ENCODE measurements around the gene CD69.
"Not testable (repeated sequence)": the region's sequence is repeated elsewhere in the genome, so short reads cannot be mapped to it uniquely, and the experiment has no call there.

The CD69 gene

GRCh38 chr12:9745199-9745598 lies 15.5 kb downstream of the CD69 start:
- no peak for DNase-seq

DNA sequence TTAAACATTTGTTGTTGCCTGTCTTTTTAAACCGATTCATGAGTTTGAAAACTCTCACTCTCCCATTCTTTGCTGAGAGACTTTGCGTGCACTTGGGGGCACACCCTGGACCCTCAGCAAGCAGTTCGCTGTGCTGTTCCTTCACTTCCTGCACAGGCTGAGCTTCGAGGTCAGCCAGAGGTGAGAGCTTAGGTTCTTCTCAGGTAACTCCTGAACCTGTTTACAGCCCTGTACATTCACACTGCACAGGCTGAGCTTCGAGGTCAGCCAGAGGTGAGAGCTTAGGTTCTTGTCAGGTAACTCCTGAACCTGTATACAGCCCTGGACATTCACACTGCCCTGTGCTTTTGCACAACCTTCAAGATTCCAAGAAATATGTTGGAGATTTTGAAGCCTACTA lies 18.0 kb downstream of the CD69 start:
- DNase-seq, result no peak

DNA sequence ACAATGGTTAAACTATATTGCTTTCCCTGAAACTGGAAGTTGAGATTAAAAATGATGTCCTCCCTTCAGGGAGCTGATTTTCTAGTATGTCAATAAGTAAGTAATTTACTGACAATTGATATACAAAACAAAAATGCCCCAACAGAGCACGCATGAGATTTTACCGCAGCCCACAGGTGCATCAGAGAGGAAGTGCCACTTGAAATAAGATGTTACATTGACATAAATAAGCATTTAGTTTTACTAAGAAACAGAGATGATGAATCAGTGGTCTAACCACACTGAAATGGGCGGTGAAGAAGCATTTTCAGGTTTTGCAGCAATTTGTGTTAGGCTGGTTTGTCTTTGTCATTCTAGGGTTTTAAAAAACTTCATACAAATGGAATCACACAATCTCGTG lies 19.0 kb downstream of the CD69 start:
- no peak for DNase-seq

- DNase-seq, result no peak
Observed at GRCh38 chr12:9740106-9740750, 20.5 kb downstream of the CD69 start.

DNA sequence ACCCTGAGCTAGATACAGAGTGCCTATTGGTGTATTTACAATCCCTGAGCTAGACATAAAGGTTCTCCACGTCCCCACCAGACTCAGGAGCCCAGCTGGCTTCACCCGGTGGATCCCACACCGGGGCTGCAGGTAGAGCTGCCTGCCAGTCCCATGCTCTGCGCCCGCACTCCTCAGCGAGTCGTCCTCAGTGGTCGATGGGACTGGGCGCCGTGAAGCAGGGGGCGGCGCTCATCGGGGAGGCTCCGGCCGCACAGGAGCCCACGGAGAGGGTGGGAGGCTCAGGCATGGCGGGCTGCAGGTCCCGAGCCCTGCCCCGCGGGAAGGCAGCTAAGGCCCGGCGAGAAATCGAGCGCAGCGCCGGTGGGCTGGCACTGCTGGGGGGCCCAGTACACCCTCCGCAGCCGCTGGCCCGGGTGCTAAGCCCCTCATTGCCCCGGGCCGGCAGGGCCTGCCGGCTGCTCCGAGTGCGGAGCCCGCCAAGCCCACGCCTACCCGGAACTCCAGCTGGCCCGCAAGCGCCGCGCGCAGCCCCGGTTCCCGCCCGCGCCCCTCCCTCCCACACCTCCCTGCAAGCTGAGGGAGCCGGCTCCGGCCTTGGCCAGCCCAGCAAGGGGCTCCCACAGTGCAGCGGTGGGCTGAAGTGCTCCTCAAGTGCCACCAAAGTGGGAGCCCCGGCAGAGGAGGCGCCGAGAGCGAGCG lies 21.1 kb downstream of the CD69 start:
- DNase-seq, result not testable (repeated sequence)

DNA sequence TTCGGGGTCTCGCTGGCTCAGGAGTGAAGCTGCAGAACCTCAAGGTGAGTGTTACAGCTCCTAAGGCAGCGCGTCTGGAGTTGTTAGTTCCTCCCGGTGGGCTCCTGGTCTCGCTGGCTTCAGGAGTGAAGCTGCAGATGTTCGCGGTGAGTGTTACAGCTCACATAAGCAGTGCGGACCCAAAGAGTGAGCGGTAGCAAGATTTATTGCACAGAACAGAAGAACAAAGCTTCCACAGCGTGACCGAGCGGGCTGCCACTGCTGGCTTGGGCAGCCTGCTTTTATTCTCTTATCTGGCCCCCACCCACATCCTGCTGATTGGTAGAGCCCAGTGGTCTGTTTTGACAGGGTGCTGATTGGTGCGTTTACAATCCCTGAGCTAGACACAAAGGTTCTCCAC lies 21.8 kb downstream of the CD69 start:
- DNase-seq, result peak in 1 of 2 experiments; percentile 43

- DNase-seq, result peak; percentile 69 to 72
Observed at GRCh38 chr12:9736936-9737705, 23.6 kb downstream of the CD69 start.

GRCh38 chr12:9735601-9736000 lies 25.1 kb downstream of the CD69 start:
- DNase-seq, result no peak

- peak; percentile 64 to 75 for DNase-seq
Observed at GRCh38 chr12:9732921-9733461, 27.7 kb downstream of the CD69 start, which contains the start of gene CLECL1. Gene CLECL1, minus strand, starts transcription at chr12:9733097.

- no peak for DNase-seq
Observed at GRCh38 chr12:9731797-9732196, 28.9 kb downstream of the CD69 start.

DNA sequence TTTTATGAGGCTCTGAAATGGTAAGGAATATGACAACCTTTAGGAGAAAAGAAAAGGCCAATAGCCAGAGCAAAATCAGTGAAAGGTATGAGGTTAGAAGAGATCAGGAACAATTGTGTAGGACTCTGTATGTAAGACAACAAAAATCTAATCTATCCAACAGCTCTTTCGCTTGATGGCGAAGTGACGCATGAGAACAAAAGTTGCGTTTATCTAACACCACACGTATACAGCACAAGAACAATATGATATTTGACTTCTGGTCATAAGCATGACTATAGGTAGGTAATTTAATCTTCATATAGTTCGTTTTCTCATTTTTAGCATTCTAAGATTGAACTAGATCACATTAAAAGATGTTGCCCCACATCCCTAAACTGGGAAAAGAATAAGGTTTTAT lies 29.3 kb downstream of the CD69 start:
- DNase-seq, result no peak

- DNase-seq, result peak in 1 of 2 experiments; percentile 26
Observed at GRCh38 chr12:9730591-9730990, 30.1 kb downstream of the CD69 start.

DNA sequence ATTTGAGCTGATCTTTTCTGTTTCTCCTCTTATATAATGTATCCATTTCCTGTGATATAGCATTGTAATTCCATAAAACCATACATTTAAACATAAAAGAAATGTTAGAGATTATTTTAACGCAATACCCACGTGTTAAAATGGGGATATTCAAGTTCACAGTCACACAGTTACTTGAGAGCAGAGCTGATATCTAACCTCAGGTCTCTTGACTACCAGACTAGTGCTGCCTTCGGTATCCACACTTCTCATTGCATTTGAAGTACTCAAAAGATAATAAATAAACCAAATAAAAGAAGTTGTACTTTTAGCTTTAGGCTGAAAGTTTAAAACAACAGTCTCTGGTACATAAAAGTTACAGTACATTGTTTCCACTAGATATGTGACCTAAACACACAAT lies 30.7 kb downstream of the CD69 start:
- peak in 1 of 2 experiments; percentile 50 for DNase-seq

DNA sequence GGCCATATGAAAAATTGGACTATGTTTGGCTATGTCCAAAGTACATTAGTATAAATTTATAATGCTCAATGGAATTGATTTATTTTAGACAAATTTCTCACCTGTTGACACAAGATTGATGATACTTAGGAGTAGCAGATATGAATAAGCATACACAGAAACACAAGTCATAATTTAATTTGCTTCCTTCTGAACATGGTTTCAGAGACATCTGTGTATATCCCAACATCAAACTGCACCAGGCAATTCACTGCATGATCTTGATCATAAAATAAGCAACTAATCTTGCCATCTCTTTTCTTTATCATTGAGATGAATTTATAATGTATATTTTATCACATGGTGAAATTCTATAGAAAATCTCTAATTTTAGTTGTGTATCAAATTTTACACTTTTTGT lies 31.6 kb downstream of the CD69 start:
- DNase-seq, result no peak

DNA sequence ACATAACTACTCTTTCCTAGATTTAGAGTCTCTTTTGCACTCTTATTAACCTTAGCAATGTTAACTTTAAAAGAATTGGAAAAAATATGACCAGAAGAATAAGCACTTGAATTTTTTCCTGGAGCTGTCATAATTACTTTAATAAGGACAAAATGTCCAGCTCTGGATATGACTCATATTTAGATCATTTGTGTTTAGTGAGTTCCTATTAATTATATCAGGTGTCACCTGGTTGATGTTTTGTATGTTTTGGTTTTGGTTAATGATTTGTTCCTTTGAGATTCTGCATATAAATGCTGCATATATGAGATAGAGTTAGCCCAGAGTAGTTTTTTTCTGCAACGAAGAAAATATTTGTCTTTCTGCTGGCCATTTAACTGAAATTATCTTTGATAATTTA lies 32.9 kb downstream of the CD69 start:
- no peak for DNase-seq

DNA sequence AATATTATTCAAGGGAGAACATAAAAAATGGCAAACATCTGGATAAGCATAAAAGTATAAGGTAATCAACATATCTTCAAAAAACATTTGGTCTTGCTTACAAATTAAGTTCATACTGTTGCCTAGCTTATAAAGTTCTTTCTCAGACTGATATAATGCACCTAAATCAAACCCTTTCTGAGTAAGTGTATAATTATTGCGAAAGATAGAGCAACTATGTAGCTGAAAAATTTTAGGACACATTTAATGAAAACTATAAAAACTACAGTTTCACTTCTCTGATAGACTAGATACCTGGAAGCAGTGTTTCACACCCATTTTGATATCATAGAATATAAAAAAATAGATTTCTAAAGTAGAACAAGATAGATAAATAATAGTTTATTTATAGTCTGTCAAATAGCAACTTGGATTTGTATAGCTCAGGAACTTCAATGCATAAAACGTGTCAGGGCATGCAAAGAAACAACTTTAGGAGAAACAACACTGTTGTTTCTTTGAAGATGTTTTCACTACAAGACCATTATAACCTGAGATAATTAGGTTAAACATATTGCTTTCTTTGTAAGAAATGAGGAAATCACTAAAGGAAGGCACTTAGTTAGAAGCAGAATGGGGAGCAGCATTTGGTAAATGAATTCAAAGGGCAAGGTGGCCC lies 35.4 kb downstream of the CD69 start:
- no peak for DNase-seq

DNA sequence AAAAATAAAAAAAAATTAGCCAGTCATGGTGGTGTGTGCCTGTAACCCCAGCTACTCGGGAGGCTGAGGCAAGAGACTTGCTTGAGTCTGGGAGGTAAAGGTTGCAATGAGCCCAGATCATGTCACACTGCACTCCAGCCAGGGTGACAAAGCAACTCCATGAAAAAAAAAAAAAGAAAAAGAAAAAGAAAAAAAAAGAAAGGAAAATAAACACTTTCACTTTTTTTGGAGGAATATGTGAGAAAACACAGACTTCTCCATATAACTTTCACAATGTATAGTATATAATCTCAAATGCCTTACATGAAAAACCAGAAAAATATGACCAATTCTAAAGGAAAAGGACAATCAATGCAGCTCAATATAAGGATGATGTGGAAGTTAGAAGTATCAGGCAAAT lies 36.7 kb downstream of the CD69 start:
- no peak for DNase-seq

GRCh38 chr12:9721394-9722092 lies 39.2 kb downstream of the CD69 start:
- no peak for DNase-seq

DNA sequence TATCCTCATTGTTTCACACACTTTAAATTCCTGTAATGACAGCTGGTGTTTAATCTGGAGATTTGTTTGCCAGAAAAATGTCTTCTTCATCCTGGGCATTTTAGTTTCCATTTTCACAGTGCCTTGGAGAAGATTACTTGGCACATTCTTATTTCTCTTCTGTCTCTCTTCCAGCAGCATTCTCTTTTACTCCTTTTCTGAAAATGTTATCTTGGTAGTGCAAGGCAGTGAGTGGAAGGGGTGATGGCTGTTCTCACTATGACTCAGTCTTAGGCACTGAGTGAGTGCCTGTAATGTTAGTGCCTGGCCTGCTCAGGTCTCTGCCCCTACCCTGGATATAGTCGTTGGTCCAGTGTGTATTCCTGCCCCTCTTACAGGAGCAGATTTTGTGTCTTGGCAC lies 40.9 kb downstream of the CD69 start:
- DNase-seq, result no peak

DNA sequence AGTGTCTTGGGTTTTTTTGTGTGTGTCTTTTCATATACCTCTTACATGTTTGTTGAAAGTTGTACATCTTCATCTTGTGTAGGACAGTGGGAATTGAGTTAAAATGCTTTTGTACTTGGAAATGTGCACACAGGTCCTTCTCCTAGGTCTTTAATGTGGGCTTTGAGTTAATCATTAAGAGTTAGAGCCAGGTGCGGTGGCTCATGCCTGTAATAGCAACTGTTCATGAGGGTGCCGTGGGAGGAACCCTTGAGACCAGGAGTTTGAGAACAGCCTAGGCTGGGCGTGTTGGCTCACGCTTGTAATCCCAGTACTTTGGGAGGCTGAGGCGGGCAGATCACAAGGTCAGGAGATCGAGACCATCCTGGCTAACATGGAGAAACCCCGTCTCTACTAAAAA lies 41.7 kb downstream of the CD69 start:
- DNase-seq, result no peak

- DNase-seq, result no peak
Observed at GRCh38 chr12:9717070-9717925, 43.4 kb downstream of the CD69 start.
